Caco-2 (cell line): ENCODE measurements around the gene CDK5RAP2. TPM values are rescaled to one million over a fixed set of nuclear protein-coding genes. Genes with fewer than 3 reads are reported as not detected.

Source experiments
- BruUV-seq: library from RNA; stranded (reverse); fragments of 400-500 nt; replicated peaks from 2 replicates; lab custom pipeline; 2021; lab: Mats Ljungman, UMichigan
- CTCF ChIA-PET: fragments of 300-600 bp; sonication (Branson Sonifier 250); formaldehyde crosslinking; loops from one replicate; lab custom pipeline; 2022; ENCODE audit warnings: antibody characterized with exemption; lab: Charles Lee
- POLR2A ChIA-PET: fragments of 300-600 bp; sonication (Branson Sonifier 250); formaldehyde crosslinking; loops from one replicate; lab custom pipeline; 2022; ENCODE audit warnings: antibody characterized with exemption; lab: Charles Lee
- DNase-seq, 2 experiments: peaks; one replicate each; pipeline versions ENCODE4 v3.0.0 to v3.0.0-alpha.2; 2020 to 2022
- H3K27me3 ChIP-seq: replicated peaks from 2 replicates; pipeline ENCODE4 v1.6.0; 2011; ENCODE audit warnings: low read length; ENCODE audit not compliant: control insufficient read depth, insufficient read depth
- H3K36me3 ChIP-seq: 2 replicates; pipeline ENCODE4 v1.5.1; 2011; ENCODE audit warnings: low read length; ENCODE audit not compliant: control insufficient read depth, insufficient read depth
- H3K4me1 ChIP-seq: fragments of 250-450 bp; sonication (Bioruptor Pico); 2 replicates; pipeline ENCODE4 v1.5.1; 2020; ENCODE audit warnings: mild to moderate bottlenecking
- H3K4me3 ChIP-seq: 2 replicates; pipeline ENCODE4 v1.5.1; 2011; ENCODE audit warnings: low read depth, mild to moderate bottlenecking, control low read depth, low read length
- H3K9me3 ChIP-seq: fragments of 250-450 bp; sonication (Bioruptor Pico); 2 replicates; pipeline ENCODE4 v1.5.1; 2020; ENCODE audit warnings: mild to moderate bottlenecking, moderate library complexity
- H3K27ac Mint-ChIP-seq: one replicate; pipeline ENCODE4 v1.8.0; 2022; ENCODE audit warnings: mixed read lengths; ENCODE audit not compliant: unreplicated experiment
- H3K27me3 Mint-ChIP-seq: one replicate; pipeline ENCODE4 v1.8.0; 2022; ENCODE audit warnings: mixed read lengths; ENCODE audit not compliant: insufficient read depth, unreplicated experiment
- H3K36me3 Mint-ChIP-seq: one replicate; pipeline ENCODE4 v1.8.0; 2022; ENCODE audit warnings: mild to moderate bottlenecking, mixed read lengths; ENCODE audit not compliant: insufficient read depth, unreplicated experiment
- H3K4me1 Mint-ChIP-seq: one replicate; pipeline ENCODE4 v1.8.0; 2022; ENCODE audit warnings: low read depth, mixed read lengths; ENCODE audit not compliant: unreplicated experiment
- H3K4me3 Mint-ChIP-seq: one replicate; pipeline ENCODE4 v1.8.0; 2022; ENCODE audit warnings: mild to moderate bottlenecking, moderate library complexity, mixed read lengths; ENCODE audit not compliant: unreplicated experiment
- H3K9me3 Mint-ChIP-seq: one replicate; pipeline ENCODE4 v1.8.0; 2022; ENCODE audit warnings: mixed read lengths; ENCODE audit not compliant: unreplicated experiment
- intact Hi-C: fragments of 100-400 bp; cut with micrococcal nuclease; formaldehyde crosslinking; loops from one replicate; pipeline ENCODE4 v1.10.0; 2022; ENCODE audit not compliant: unreplicated experiment
- total RNA-seq: library from RNA; stranded (reverse); gene quantifications from 2 replicates; pipeline ENCODE4 v1.2.3, GENCODE V29; 2022
- TF ChIP-seq, protein P1 (sequence below), 2 experiments: fragments of 200-600 bp in 1 of 2; IDR thresholded peaks; 1 replicate in 1 of 2; 2 replicates in 1 of 2; pipeline versions ENCODE4 v1.5.1 to v1.8.0; 2011 to 2022; ENCODE audit warnings: antibody characterized with exemption in 1 of 2, control low read depth in 1 of 2, inconsistent platforms in 1 of 2, low read depth in 1 of 2, low read length in 1 of 2, mild to moderate bottlenecking in 1 of 2, moderate library complexity in 1 of 2; ENCODE audit not compliant: insufficient read depth in 1 of 2, severe bottlenecking in 1 of 2, unreplicated experiment in 1 of 2

Gene CDK5RAP2
- total RNA-seq, 1 experiment from 2014 or later = 71.3 TPM

DNA sequence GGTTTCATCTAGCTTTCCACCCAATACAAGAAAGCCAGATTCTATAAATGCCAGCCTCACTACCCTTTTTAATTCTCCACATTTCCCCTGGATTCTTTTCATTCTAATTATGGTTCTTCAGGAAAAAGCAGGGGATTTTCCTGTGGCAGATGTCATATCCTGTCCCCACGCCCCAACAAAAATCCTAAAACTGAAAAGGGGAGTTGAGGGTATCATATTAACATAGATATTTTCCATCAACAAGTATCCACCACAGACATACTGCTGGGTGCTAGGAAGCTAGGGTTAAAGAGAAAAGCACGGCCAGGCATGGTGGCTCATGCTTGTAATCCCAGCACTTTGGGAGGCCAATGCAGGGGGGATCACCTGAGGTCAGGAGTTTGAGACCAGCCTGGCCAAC lies 38.0 kb downstream of the CDK5RAP2 start:
- Histone ChIP-seq H3K9me3 (no peaks in the 10 kb centered on the region), H3K4me1 (no peaks in the 10 kb centered on the region), H3K36me3 (no peaks in the 10 kb centered on the region; the same call in 1 of the 2 replicates), H3K27me3 (no peaks in the 10 kb centered on the region), H3K4me3 (no peak overlapping the region)
- CTCF ChIA-PET = no interaction called here
- Mint-ChIP-seq H3K36me3 (peaks cover 50% of the 10 kb centered on the region), H3K27me3 (no peaks in the 10 kb centered on the region), H3K9me3 (no peaks in the 10 kb centered on the region), H3K4me3 (no peak overlapping the region), H3K27ac (no peak overlapping the region), H3K4me1 (no peaks in the 10 kb centered on the region)
- POLR2A ChIA-PET = no interaction called here
- TF ChIP-seq, protein P1, sequence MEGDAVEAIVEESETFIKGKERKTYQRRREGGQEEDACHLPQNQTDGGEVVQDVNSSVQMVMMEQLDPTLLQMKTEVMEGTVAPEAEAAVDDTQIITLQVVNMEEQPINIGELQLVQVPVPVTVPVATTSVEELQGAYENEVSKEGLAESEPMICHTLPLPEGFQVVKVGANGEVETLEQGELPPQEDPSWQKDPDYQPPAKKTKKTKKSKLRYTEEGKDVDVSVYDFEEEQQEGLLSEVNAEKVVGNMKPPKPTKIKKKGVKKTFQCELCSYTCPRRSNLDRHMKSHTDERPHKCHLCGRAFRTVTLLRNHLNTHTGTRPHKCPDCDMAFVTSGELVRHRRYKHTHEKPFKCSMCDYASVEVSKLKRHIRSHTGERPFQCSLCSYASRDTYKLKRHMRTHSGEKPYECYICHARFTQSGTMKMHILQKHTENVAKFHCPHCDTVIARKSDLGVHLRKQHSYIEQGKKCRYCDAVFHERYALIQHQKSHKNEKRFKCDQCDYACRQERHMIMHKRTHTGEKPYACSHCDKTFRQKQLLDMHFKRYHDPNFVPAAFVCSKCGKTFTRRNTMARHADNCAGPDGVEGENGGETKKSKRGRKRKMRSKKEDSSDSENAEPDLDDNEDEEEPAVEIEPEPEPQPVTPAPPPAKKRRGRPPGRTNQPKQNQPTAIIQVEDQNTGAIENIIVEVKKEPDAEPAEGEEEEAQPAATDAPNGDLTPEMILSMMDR (IDR thresholded peaks at IDR 0.05; ENCODE audit: insufficient read depth in 1 of 2, low read depth in 1 of 2, low read length in 1 of 2, severe bottlenecking in 1 of 2, unreplicated experiment in 1 of 2) = no peak
- DNase-seq = no peak
- intact Hi-C loops = no loop called here
- BruUV-seq = no TSS peak

DNA sequence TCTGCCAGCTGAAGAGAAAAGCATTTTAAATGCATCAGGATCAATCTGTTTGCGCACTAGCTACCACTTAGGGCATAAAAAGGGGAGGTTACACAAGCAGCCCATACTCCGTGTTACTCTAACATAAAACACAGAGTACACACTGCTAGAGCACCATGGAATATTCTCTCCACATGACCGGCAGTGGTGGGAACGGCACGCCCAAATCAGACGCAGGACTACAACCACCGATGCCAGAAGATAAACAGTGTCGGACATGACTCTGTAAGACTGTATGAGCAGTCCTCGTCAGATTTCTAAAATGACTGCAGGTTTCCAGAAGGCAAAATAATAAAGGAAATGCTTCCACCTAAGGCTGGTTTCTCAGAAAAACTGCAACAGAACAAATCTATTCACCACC lies 40.0 kb downstream of the CDK5RAP2 start:
- BruUV-seq = no TSS peak
- H3K4me3 Mint-ChIP-seq = no peak overlapping the region
- H3K9me3 Mint-ChIP-seq = no peaks in the 10 kb centered on the region
- no peaks in the 10 kb centered on the region for H3K27me3 ChIP-seq
- ChIA-PET CTCF (no interaction called here), POLR2A (no interaction called here)
- H3K27me3 Mint-ChIP-seq = no peaks in the 10 kb centered on the region
- peaks cover 55% of the 10 kb centered on the region for H3K36me3 Mint-ChIP-seq
- H3K36me3 ChIP-seq = peaks cover 2% of the 10 kb centered on the region
- no peak overlapping the region for H3K4me3 ChIP-seq
- intact Hi-C loops = no loop called here
- no peak for DNase-seq
- H3K9me3 ChIP-seq = no peaks in the 10 kb centered on the region
- TF ChIP-seq, protein P1 (IDR thresholded peaks at IDR 0.05; ENCODE audit: insufficient read depth in 1 of 2, low read depth in 1 of 2, low read length in 1 of 2, severe bottlenecking in 1 of 2, unreplicated experiment in 1 of 2) = no peak
- H3K4me1 ChIP-seq = peaks cover 3% of the 10 kb centered on the region; the same call in 1 of the 2 replicates
- peaks cover 3% of the 10 kb centered on the region for H3K4me1 Mint-ChIP-seq
- H3K27ac Mint-ChIP-seq = no peak overlapping the region

DNA sequence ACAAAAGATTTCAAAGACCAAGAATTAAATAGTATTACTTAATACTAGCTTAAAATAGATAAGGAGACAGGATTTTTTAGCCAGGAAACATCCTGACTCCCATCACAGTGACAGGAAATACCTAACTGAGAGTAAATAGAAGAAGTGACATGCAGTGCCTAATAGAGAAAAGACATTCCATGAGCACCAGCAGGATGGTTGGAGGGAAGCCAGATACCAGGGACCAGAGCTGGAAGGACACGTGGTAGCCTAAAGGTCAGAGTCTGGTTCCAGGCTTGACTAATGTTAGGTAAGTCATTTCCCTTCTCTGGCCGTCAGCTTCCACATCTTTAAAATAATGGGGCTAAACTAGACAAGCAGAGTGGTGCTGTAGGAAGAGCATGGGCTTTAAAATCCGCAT lies 41.6 kb downstream of the CDK5RAP2 start:
- no peak for DNase-seq
- peaks cover 11% of the 10 kb centered on the region for H3K4me1 ChIP-seq

More for the DNA sequence above, 41.6 kb downstream of the CDK5RAP2 start:
- TF ChIP-seq, protein P1 (IDR thresholded peaks at IDR 0.05; ENCODE audit: insufficient read depth in 1 of 2, low read depth in 1 of 2, low read length in 1 of 2, severe bottlenecking in 1 of 2, unreplicated experiment in 1 of 2) = no peak
- no peak overlapping the region for H3K4me3 ChIP-seq
- Mint-ChIP-seq H3K4me1 (peaks cover 19% of the 10 kb centered on the region), H3K9me3 (no peaks in the 10 kb centered on the region), H3K4me3 (no peak overlapping the region), H3K36me3 (peaks cover 48% of the 10 kb centered on the region), H3K27ac (no peak overlapping the region), H3K27me3 (no peaks in the 10 kb centered on the region)
- no TSS peak for BruUV-seq
- intact Hi-C loops = no loop called here
- no peaks in the 10 kb centered on the region for H3K9me3 ChIP-seq
- H3K36me3 ChIP-seq = peaks cover 2% of the 10 kb centered on the region
- CTCF ChIA-PET = interaction anchor here (0.6 kb wide), 1 partner anchor 30 kb away, joined by 3 read pairs; no protein-coding TSS in a partner anchor
- POLR2A ChIA-PET = no interaction called here
- H3K27me3 ChIP-seq = no peaks in the 10 kb centered on the region
